HG02588 (cell line): Measurements from ENCODE around the gene TRIM60.
"Not testable (repeated sequence)": the region's sequence is repeated elsewhere in the genome, so short reads cannot be mapped to it uniquely, and the experiment has no call there.

Experiments used
- ATAC-seq: cut with Tn5 transposase; IDR thresholded peaks from one replicate; pipeline ENCODE4 v1.9.1; 2021; ENCODE audit warnings: mild to moderate bottlenecking, moderate library complexity; ENCODE audit not compliant: unreplicated experiment

TRIM60 gene

GRCh38 chr4:165052627-165053026 is 20.8 kb downstream of the TRIM60 start:
- no peak for ATAC-seq

- no peak for ATAC-seq
Observed at GRCh38 chr4:165053645-165054044, 21.8 kb downstream of the TRIM60 start, which contains the start of gene TRIM75. Gene TRIM75, plus strand, starts transcription at chr4:165053866. Its CDS starts 5,282 bp downstream, at chr4:165059148.

GRCh38 chr4:165055601-165056000 is 23.8 kb downstream of the TRIM60 start:
- no peak for ATAC-seq

- no peak for ATAC-seq
Observed at GRCh38 chr4:165058666-165059065, 26.9 kb downstream of the TRIM60 start.

- ATAC-seq: no peak
Observed at GRCh38 chr4:165059386-165059785, 27.6 kb downstream of the TRIM60 start.

GRCh38 chr4:165060938-165061337 is 29.1 kb downstream of the TRIM60 start:
- ATAC-seq: no peak

GRCh38 chr4:165070560-165070959 is 38.8 kb downstream of the TRIM60 start:
- ATAC-seq: no peak

GRCh38 chr4:165073346-165073745 is 41.5 kb downstream of the TRIM60 start:
- not testable (repeated sequence) for ATAC-seq

GRCh38 chr4:165077034-165077578 is 45.3 kb downstream of the TRIM60 start:
- ATAC-seq: no peak

GRCh38 chr4:165079476-165079875 is 47.7 kb downstream of the TRIM60 start:
- no peak for ATAC-seq

GRCh38 chr4:165084787-165085186 is 53.0 kb downstream of the TRIM60 start:
- ATAC-seq: not testable (repeated sequence)

- ATAC-seq: no peak
Observed at GRCh38 chr4:165085946-165086345, 54.1 kb downstream of the TRIM60 start.

GRCh38 chr4:165088366-165088765 is 56.6 kb downstream of the TRIM60 start:
- no peak for ATAC-seq
